Right lobe of liver (tissue), 6 donors: Measurements from ENCODE around the gene MCM3AP. TPM values are rescaled to one million over a fixed set of nuclear protein-coding genes. Genes with fewer than 3 reads are reported as not detected.

Experiments
- ATAC-seq, 4 donors: fragments of 200-7000 bp; cut with Tn5 transposase; one replicate each; pipeline ENCODE4 v1.9.1; 2020; ENCODE audit warnings: mild to moderate bottlenecking in 4 of 4, moderate library complexity in 4 of 4
- DNase-seq, 3 donors: peaks; one replicate each; pipeline ENCODE4 v3.0.0-alpha.2; 2020
- H3K27ac ChIP-seq, 3 donors: fragments of 200-600 bp; one replicate each; pipeline ENCODE4 v1.8.0; 2022
- H3K27me3 ChIP-seq, 2 donors: fragments of 200-600 bp; one replicate each; pipeline ENCODE4 v1.8.0; 2022
- H3K36me3 ChIP-seq, 4 donors: fragments of 200-600 bp; sonication (generic) in 1 of 4; one replicate each; pipeline versions ENCODE4 v1.5.1 to v1.8.0; 2017 to 2022; ENCODE audit warnings: control low read depth in 1 of 4
- H3K4me1 ChIP-seq, 4 donors: fragments of 200-600 bp; sonication (generic) in 1 of 4; one replicate each; pipeline versions ENCODE4 v1.5.1 to v1.8.0; 2017 to 2022; ENCODE audit warnings: control low read depth in 1 of 4
- H3K4me3 ChIP-seq, 3 donors: fragments of 200-600 bp; one replicate each; pipeline ENCODE4 v1.8.0; 2022
- H3K9me3 ChIP-seq, 4 donors: fragments of 200-600 bp; sonication (generic) in 1 of 4; one replicate each; pipeline versions ENCODE4 v1.5.1 to v1.8.0; 2017 to 2022; ENCODE audit warnings: control low read depth in 1 of 4
- POLR2A ChIP-seq: fragments of 450-650 bp; IDR thresholded peaks from one replicate; pipeline ENCODE4 v1.6.1; 2017; ENCODE audit warnings: antibody characterized with exemption, mild to moderate bottlenecking
- WGBS: methylation state at CpG from one replicate; pipeline ENCODE4 v1.1.6; 2018; ENCODE audit warnings: low coverage, low lambda C conversion rate; ENCODE audit not compliant: insufficient coverage; ENCODE audit errors: missing lambda C conversion rate; 5-methylcytosine and 5-hydroxymethylcytosine counted together
- intact Hi-C, 2 donors: fragments of 100-400 bp; cut with DNase I; formaldehyde crosslinking; loops; one replicate each; pipeline versions ENCODE4 v1.11.2 to v1.14.1; 2022
- total RNA-seq, 6 experiments: library from RNA; depleted of rRNA in 2 of 6; stranded (reverse); fragments of >200 nt in 2 of 6; fragmentation: NEBNext Ultra II Directional in 3 of 6; extraction: Animal tissue kit (Norgen Biotek cat#: 25700) in 3 of 6; gene quantifications; one replicate each; pipeline versions ENCODE4 v1.1.0 to v1.2.4, GENCODE V29; 2016 to 2023
- TF ChIP-seq, protein P1 (sequence below), 4 donors: fragments of 200-600 bp in 3 of 4; fragments of 450-650 bp in 1 of 4; IDR thresholded peaks; one replicate each; pipeline versions ENCODE4 v1.5.1 to v1.8.0; 2016 to 2022; ENCODE audit warnings: antibody characterized with exemption in 4 of 4, mild to moderate bottlenecking in 2 of 4
- donor health status: DM: no; HTN: yes; CAD: no.
- donor health status: DM: no; HTN: no; CAD: no.
- donor health status: DM: no; HTN: no; CAD: no.
- donor health status: DM: no; HTN: yes; CAD: no.
- donor health status: DM: no; HTN: yes; CAD: no.

MCM3AP gene
- total RNA-seq, 6 experiments from 2014 or later = 34.4 to 44.6 (median 40.7) TPM

DNA sequence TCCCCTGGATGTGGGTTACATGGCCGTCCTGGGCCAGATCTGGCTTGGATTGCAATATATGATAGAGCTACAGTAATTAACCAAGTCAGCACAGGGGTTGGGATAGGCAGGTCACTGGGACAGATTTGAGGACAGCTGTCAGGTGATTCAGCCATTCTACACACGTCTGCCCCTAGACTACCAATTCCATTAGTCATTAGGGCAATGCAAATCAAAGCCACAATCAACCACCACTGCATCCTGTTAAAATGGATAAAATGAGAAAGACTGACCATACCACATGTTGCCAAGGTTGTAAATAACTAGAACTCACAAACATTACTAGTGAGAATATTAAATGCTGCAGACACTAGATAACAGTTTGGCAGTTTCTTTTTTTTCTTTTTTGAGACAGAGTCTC, 22.2 kb upstream of the MCM3AP start:
- Histone ChIP-seq H3K36me3 (no peaks in the 10 kb centered on the region), H3K4me3 (no peak overlapping the region), H3K27me3 (no peaks in the 10 kb centered on the region), H3K27ac (no peak overlapping the region), H3K9me3 (no peaks in the 10 kb centered on the region), H3K4me1 (no peaks in the 10 kb centered on the region)
- intact Hi-C loops = no loop called here
- ATAC-seq (no peak), DNase-seq (no peak)
- 67% methylated on average over 2 of the region's 2 CpGs for WGBS
- no peak for TF ChIP-seq POLR2A
- TF ChIP-seq, protein P1, sequence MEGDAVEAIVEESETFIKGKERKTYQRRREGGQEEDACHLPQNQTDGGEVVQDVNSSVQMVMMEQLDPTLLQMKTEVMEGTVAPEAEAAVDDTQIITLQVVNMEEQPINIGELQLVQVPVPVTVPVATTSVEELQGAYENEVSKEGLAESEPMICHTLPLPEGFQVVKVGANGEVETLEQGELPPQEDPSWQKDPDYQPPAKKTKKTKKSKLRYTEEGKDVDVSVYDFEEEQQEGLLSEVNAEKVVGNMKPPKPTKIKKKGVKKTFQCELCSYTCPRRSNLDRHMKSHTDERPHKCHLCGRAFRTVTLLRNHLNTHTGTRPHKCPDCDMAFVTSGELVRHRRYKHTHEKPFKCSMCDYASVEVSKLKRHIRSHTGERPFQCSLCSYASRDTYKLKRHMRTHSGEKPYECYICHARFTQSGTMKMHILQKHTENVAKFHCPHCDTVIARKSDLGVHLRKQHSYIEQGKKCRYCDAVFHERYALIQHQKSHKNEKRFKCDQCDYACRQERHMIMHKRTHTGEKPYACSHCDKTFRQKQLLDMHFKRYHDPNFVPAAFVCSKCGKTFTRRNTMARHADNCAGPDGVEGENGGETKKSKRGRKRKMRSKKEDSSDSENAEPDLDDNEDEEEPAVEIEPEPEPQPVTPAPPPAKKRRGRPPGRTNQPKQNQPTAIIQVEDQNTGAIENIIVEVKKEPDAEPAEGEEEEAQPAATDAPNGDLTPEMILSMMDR (IDR thresholded peaks at IDR 0.05) = no peak

GRCh38 chr21:46304955-46305354, 19.5 kb upstream of the MCM3AP start:
- H3K27ac ChIP-seq = no peak overlapping the region
- H3K27me3 ChIP-seq = no peaks in the 10 kb centered on the region
- WGBS = 96% methylated on average over 11 of the region's 11 CpGs
- TF ChIP-seq, protein P1 (IDR thresholded peaks at IDR 0.05) = no peak
- TF ChIP-seq POLR2A = no peak
- DNase-seq (no peak), ATAC-seq (no peak)
- H3K4me1 ChIP-seq = no peaks in the 10 kb centered on the region
- no peaks in the 10 kb centered on the region for H3K36me3 ChIP-seq
- intact Hi-C loops = no loop called here
- H3K9me3 ChIP-seq = no peaks in the 10 kb centered on the region
- H3K4me3 ChIP-seq = no peak overlapping the region

DNA sequence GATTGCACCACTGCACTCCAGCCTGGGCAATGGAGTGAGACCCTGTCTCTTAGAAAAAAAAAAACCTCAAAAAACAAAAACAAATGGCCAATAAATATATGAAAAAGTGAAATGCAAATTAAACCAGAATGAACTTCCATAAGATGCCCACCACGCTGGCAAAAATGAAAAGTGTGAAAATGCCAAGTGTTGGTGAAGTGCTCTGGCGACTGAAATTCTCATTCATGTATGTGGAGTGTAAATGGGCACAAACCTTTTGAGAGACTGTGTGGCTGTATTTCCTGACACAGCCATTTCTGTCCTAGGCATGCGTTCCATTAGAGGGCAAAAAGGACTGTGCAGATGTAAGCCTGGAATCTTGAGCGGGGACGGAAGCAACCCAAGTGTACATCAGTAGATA, 19.0 kb upstream of the MCM3AP start:
- 79% methylated on average over 4 of the region's 5 CpGs for WGBS
- H3K36me3 ChIP-seq = no peaks in the 10 kb centered on the region
- intact Hi-C loops = no loop called here
- no peaks in the 10 kb centered on the region for H3K4me1 ChIP-seq
- no peaks in the 10 kb centered on the region for H3K27me3 ChIP-seq
- TF ChIP-seq, protein P1 (IDR thresholded peaks at IDR 0.05) = no peak
- TF ChIP-seq POLR2A = no peak
- no peak overlapping the region for H3K27ac ChIP-seq
- ATAC-seq (no peak), DNase-seq (no peak)
- H3K9me3 ChIP-seq = no peaks in the 10 kb centered on the region
- no peak overlapping the region for H3K4me3 ChIP-seq

- Histone ChIP-seq H3K4me1 (peaks cover 0 to 4% (median 0%) of the 10 kb centered on the region in 4 donors), H3K9me3 (no peaks in the 10 kb centered on the region), H3K4me3 (no peak overlapping the region), H3K36me3 (no peaks in the 10 kb centered on the region), H3K27ac (no peak overlapping the region), H3K27me3 (no peaks in the 10 kb centered on the region)
- TF ChIP-seq, protein P1 (IDR thresholded peaks at IDR 0.05) = no peak
- no peak for TF ChIP-seq POLR2A
- DNase-seq = no peak
- ATAC-seq = no peak
- WGBS = no CpG with 5 or more reads among the region's 14 CpGs
- intact Hi-C loops = no loop called here
Observed at GRCh38 chr21:46301759-46302158, 16.3 kb upstream of the MCM3AP start.

DNA sequence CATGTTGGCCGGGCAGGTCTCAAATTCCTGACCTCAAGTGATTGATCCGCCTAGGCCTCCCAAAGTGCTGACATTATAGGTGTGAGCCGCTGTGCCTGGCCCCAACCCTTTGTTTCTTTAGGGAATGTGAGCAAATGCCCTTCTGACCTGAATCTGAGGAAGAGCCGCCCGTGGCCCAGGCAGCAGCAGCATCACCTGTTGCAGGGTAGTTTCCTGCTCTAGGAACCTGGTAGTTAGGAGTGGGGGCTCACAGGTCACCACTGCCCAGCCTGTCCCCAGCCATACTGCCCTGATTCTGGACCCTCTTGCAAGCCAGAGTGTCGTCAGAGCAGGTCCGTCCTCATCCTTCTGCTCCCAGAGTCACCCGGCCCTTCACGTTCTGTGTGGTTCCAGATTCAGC, 13.8 kb upstream of the MCM3AP start:
- WGBS = 80% methylated on average over 7 of the region's 9 CpGs
- H3K9me3 ChIP-seq = no peaks in the 10 kb centered on the region
- no peak for ATAC-seq
- H3K4me3 ChIP-seq = no peak overlapping the region
- no peak overlapping the region for H3K27ac ChIP-seq
- H3K4me1 ChIP-seq = peaks cover 0 to 4% (median 0%) of the 10 kb centered on the region in 4 donors
- intact Hi-C loops = no loop called here
- H3K36me3 ChIP-seq = no peaks in the 10 kb centered on the region
- no peak for TF ChIP-seq POLR2A
- TF ChIP-seq, protein P1 (IDR thresholded peaks at IDR 0.05) = no peak
- H3K27me3 ChIP-seq = no peaks in the 10 kb centered on the region
- no peak for DNase-seq
